Right ventricle myocardium superior (tissue), 1 donor: Measurements from ENCODE around the gene KLRB1. TPM values are rescaled to one million over a fixed set of nuclear protein-coding genes. Genes with fewer than 3 reads are reported as not detected.
"Not testable (repeated sequence)": the region's sequence is repeated elsewhere in the genome, so short reads cannot be mapped to it uniquely, and the experiment has no call there.

Source experiments
- ATAC-seq: fragments of 200-7000 bp; cut with Tn5 transposase; one replicate; pipeline ENCODE4 v1.9.1; 2020; ENCODE audit warnings: mild to moderate bottlenecking; ENCODE audit not compliant: poor library complexity
- DNase-seq: peaks from one replicate; pipeline ENCODE4 v3.0.0-alpha.2; 2020
- intact Hi-C: fragments of 100-400 bp; cut with DNase I; formaldehyde crosslinking; loops from one replicate; pipeline ENCODE4 v1.11.2; 2022
- long read RNA-seq: library from polyadenylated mRNA; unstranded; transcript quantifications from one replicate; pipeline ENCODE4 v2.0.0, GENCODE V29; 2021
- total RNA-seq: library from RNA; stranded (reverse); fragmentation: NEBNext Ultra II Directional; extraction: Animal tissue kit (Norgen Biotek cat#: 25700); gene quantifications from one replicate; pipeline ENCODE4 v1.2.1, GENCODE V29; 2021
- donor health status: DM: no; HTN: yes; CAD: no; lungs with severe emphysema.

KLRB1 gene
- total RNA-seq: not detected
- long read RNA-seq: 0 reads

DNA sequence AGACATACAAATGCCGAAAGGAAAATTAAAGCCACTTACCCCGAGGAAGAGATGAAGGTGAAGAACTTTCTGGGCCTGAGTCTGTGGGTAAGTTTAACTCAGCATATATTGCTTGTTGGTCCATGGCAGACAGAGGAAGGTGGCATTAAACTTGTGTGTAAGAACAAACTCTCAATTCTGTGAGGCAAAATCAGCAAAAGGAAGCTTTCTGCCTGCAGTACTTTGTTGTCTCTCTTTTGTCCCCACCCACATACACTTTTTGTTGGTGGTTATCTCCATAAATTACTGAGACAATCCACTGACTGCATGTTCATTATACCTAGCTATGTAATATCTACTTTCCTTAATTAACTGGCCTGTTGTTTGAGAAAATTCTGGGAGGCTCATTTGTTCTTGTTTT lies at the start of gene KLRB1:
Gene KLRB1, minus strand, starts transcription at position 201 of the 400 bp plus-strand sequence. Its CDS starts 77 bp downstream, at position 124.
- no peak for ATAC-seq
- intact Hi-C loops: loop anchor here (10.0 kb wide), 1 partner anchor 393 kb away; no protein-coding TSS in a partner anchor
- DNase-seq: no peak

GRCh38 chr12:9651265-9651729 lies 43.6 kb upstream of the KLRB1 start:
- intact Hi-C loops: no loop called here
- no peak for DNase-seq
- no peak for ATAC-seq

DNA sequence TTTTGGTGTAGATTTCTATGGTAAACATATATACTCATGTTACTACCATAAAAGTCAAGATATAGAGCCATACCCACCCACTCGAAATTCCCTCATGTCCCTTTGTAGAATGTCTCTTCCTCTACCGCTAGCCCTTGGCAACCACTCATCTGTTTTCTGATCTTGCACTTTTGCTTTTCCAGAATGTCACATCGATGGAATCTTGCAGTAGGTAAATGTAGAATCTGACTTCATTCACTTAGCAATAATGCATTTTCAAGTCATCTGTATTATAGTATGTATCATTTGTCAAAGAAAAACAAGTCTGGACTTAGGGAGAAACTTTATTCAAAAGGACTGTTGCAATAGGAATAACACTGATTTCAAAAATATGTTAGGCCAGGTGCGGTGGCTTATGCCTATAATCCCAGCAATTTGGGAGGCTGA lies 42.4 kb upstream of the KLRB1 start:
- DNase-seq (no peak), ATAC-seq (no peak)
- intact Hi-C loops: no loop called here

DNA sequence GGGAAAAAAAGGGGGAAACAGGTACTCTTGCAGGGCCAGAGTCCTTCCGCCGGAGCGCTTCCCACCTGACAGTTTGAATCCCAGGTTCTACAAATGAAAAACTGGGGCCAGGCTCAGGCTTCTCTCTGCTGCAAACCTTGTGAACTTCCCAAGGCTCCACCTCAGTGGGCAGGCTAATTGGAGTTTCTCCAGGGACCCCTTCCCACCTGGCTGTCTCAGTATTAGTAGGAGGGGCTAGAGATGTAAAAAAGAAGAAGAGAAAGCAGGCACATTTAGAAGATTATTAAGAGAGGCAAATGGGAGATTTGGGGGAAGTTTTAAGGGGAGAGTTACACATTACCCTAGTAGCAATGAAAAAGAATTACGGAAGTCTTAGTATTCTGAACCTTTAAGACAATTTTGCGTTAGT lies 41.8 kb upstream of the KLRB1 start:
- ATAC-seq (no peak), DNase-seq (no peak)
- intact Hi-C loops: no loop called here

- ATAC-seq: peak; percentile 16
- intact Hi-C loops: no loop called here
- DNase-seq: no peak
Observed at GRCh38 chr12:9648701-9649531, 41.2 kb upstream of the KLRB1 start.

- ATAC-seq: peak; percentile 95
- intact Hi-C loops: no loop called here
Observed at GRCh38 chr12:9647825-9648700, 40.3 kb upstream of the KLRB1 start.

DNA sequence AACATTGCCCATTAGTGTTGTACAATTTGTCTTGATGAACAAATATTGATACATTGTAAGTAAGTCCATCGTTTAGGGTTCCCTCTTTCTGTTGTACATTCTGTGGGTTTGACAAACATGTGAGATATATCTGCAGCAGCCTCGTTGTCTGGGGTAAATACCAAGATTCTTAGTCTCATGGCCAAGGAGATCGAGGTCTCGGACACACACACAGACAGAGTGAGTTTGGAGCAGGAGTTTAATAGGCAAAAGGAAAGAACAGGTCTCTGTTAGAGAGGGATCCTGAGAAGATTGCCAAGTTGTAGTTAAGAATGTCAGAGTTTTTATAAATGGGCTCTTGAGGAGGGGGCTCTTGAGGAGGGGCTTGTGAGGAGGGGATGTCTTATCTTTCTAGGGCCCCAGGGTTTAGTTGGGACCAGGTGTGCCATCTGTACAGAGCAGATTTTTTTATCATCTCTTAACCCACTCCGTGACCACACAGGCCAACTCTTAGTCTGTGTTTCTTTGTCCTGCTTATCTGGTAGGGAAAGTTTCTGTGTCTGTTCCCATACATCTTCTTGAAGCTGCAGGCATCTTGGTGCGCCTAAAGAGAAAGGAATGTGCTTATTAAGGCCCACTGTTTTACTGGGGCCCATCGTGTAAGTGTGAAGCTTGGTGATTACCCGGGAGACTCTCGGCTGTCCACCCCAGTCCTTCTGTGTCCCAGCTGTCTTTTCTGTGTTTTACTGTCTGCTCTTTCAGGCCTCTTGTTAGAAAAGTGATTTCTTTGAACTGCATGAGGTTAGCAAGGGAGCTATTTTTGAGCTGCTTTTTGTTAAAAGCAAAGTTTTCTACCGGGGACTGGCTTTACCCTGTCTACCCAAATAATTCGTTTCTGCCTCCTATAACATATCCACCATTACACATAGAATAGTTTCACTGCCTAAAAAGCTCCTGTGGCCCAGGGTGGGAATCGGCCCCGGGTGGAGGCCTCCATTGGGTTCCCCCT lies 39.4 kb upstream of the KLRB1 start:
- ATAC-seq (no peak), DNase-seq (no peak)
- intact Hi-C loops: no loop called here

More at GRCh38 chr12:9647825-9648700, 40.3 kb upstream of the KLRB1 start:
- peak; percentile 89 for DNase-seq

GRCh38 chr12:9644985-9645551 lies 37.4 kb upstream of the KLRB1 start:
- intact Hi-C loops, DNase-seq: not testable (repeated sequence)

GRCh38 chr12:9643266-9643660 lies 35.5 kb upstream of the KLRB1 start:
- intact Hi-C loops: no loop called here
- DNase-seq (no peak), ATAC-seq (no peak)

More at GRCh38 chr12:9644985-9645551, 37.4 kb upstream of the KLRB1 start:
- not testable (repeated sequence) for ATAC-seq

DNA sequence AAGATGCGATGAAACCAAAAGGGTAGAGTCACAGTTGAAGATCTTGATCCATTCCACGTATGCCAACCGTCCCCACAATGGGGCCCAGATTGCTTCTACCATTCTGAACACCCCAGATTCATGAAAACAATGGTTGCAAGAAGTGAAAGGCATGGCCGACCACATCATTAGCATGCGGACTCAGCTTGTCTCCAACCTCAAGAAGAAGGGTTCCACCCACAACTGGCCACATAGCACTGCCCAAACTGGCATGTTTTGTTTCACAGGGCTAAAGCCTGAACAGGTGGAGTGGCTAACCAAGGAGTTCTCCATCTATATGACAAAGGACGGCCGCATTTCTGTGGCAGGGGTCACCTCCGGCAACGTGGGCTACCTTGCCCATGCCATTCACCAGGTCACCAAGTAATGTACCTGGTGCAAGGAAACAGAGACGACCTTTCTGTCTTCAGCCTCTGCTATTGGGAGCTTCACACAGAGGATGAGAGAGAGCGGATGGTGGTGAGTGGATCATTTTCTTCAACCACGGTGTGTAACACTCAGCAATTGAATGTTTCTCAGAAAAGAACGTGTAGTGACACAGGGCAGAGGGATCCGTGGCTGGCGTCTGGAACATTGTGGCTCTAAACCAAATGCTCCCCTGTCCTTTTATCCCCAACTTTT lies 35.0 kb upstream of the KLRB1 start:
- intact Hi-C loops: no loop called here
- no peak for ATAC-seq
- no peak for DNase-seq

DNA sequence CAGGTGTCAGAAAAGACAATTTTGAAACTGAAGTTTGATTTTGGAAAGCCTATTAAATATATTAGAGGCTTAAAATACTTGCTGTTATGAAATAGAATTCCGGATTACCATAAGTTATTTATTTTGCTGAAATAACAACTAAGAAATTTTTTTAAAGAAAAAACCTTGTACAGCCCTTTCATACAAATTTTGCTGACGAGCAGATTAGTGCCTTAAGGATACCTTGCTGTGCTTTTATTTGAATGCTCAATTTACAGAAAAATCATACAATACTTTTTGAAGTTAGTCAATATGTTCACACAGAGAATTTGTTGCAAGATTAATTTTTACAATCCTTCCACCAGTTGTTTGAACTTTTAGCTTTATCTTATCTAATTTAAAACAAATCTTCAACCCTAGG lies 32.3 kb upstream of the KLRB1 start:
- intact Hi-C loops: no loop called here
- DNase-seq: no peak
- no peak for ATAC-seq

GRCh38 chr12:9636851-9637206 lies 29.1 kb upstream of the KLRB1 start:
- intact Hi-C loops: no loop called here
- DNase-seq (no peak), ATAC-seq (no peak)

DNA sequence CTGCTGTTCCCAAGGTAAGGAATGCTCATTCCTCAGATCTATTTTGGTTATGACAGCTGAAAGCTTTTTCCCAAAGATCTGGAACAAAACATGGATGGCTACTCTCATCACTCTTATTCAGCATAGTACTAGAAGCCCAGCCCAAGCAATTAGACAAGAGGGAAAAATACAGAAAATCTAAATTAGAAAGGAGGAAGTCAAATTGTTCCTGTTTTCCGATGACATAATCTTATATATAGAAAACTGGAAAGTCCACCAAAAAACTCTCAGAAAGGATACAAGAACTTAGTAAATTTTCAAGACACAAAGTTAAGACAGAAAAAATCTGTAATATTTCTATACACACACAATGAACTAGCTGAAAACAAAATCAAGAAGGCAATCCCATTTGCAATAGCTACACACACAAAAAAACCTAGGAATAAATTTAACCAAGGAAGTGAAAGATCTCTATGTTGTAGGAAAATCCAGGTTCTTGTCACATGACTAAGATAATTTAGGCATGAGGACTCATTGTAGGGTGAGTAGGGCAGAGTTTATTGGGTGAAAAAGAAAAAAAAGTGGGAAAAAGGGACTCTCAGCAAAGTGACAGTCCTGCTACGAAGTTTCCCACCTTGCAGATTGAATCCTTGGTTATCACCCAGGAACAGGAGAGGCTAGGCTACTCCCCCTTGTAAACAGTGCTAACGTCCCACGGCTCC lies 28.6 kb upstream of the KLRB1 start:
- intact Hi-C loops: no loop called here
- ATAC-seq: no peak
- no peak for DNase-seq

DNA sequence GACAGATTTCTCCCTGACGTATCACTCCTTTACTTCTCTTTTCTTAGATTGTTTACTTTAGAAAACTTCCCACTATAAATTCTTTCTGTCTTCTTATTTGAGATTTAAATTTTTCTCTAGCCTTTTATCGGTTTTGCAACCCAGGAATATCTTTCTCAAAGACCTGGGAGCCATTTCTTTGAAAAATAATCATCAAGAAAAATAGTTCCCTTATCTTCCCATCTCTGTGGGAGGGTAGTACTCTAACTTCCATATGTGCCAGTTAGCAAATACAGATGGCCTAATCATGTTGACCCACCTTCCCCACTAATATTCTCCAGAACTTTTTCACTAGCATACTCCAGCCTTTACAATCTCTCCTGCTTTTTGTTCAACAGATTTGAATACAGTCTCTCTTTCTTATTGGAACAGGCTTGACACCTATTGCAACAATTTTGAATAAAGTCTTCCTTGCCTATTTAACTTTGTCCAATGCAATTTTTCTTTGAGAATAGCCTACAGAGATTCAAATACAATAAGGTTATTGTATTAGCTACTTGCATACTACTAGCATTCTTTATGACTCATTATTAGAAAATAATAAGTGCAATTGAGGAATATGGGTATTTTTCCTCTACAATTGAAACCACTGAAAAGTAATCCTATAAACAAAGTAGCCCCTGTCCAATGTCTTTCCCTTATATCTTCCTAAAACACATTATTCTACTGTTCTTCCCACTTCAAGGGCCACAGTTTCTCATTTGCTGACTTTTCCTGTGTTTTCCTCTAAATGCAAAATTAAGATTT lies 27.4 kb upstream of the KLRB1 start:
- intact Hi-C loops: loop anchor here (5.0 kb wide), 1 partner anchor 72 kb away; no protein-coding TSS in a partner anchor
- no peak for ATAC-seq
- DNase-seq: no peak

GRCh38 chr12:9634177-9634803 lies 26.6 kb upstream of the KLRB1 start:
- DNase-seq: no peak
- peak; percentile 48 for ATAC-seq
- intact Hi-C loops: loop anchor here (5.0 kb wide), 1 partner anchor 73 kb away; no protein-coding TSS in a partner anchor

GRCh38 chr12:9632766-9633165 lies 25.1 kb upstream of the KLRB1 start:
- ATAC-seq (no peak), DNase-seq (no peak)
- intact Hi-C loops: loop anchor here (5.0 kb wide), 1 partner anchor 75 kb away; no protein-coding TSS in a partner anchor
